AG10803 (cell line): ENCODE measurements around the gene EGFL7.

ENCODE experiments used
- DNase-seq: peaks from one replicate; pipeline ENCODE4 v3.0.0; 2010; ENCODE audit warnings: low read depth
- H3K4me3 ChIP-seq: 2 replicates; pipeline ENCODE4 v1.5.1; 2011; ENCODE audit warnings: mild to moderate bottlenecking, low read length, control low read depth
- TF ChIP-seq, protein P1 (sequence below): conservative IDR thresholded peaks from 2 replicates; pipeline ENCODE4 v1.5.1; 2011; ENCODE audit warnings: mild to moderate bottlenecking, low read length, control low read depth, inconsistent platforms

Gene EGFL7

DNA sequence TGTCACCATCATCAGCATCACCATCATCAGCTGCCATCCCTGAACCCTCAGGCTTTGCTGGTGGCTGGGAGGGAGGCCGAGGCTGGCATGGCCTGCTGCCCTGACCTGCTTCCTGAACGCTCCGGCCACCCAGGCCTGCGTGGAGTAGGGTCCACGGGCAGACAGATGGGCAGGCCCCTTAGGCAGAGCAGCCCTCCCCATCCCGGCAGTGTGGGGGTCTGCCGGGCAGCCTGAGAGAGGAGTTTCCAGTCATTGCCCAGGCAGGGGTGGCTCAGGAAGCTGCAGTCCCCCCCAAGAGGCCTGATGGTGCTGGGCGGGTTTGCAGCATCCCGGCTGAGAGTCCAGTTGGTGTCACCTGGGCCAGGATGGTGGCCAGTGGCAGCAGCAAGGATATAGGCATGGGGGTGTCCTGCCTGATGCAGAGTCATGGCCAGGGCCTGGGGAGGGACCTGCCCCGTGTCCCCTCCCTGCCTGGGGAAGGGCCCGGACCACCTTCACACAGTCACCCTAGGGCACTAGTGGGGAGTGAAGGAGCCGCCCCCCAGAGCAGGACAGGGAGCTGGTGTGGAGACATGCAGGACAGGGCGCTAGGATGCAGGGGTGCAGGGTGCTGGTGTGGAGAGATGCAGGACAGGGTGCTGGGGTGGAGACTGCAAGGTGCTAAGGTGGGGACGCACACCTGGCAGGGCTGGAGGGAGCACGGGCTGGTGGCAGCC is 7.7 kb upstream of the EGFL7 start:
- DNase-seq: no peak
- H3K4me3 ChIP-seq: no peak overlapping the region
- TF ChIP-seq, protein P1, sequence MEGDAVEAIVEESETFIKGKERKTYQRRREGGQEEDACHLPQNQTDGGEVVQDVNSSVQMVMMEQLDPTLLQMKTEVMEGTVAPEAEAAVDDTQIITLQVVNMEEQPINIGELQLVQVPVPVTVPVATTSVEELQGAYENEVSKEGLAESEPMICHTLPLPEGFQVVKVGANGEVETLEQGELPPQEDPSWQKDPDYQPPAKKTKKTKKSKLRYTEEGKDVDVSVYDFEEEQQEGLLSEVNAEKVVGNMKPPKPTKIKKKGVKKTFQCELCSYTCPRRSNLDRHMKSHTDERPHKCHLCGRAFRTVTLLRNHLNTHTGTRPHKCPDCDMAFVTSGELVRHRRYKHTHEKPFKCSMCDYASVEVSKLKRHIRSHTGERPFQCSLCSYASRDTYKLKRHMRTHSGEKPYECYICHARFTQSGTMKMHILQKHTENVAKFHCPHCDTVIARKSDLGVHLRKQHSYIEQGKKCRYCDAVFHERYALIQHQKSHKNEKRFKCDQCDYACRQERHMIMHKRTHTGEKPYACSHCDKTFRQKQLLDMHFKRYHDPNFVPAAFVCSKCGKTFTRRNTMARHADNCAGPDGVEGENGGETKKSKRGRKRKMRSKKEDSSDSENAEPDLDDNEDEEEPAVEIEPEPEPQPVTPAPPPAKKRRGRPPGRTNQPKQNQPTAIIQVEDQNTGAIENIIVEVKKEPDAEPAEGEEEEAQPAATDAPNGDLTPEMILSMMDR: no peak

DNA sequence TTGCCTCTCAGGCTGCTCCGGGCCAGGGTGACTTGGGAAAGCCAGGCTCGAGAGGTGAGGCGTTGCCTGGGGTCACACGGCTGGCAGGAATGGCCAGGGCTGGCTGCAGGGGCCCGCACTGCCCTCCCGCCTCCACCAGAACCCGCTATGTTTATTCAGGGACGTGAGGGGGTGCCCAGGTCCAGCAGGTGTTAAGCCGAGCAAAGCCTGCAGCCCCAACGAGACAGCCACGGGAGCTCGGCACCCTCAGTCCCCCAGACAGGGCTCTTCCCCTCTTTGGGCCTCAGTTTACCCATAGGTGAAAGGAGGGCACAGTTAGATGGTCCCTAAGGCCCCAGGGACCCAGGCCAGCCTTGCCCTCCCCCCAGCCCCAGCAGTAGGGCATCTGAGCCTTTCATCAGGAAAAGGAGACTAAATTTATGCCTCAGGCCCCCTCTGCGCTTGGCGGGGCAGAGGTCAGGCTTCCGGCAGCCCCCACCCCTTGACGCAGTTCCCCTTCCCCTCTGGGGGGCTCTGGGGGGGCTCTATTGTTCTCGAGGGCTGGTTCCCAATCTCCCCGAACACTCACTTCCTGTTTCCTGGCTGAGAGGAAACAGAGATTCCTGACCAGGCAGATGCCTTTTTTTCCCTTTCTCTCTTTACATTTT is 7.1 kb upstream of the EGFL7 start:
- TF ChIP-seq, protein P1: no peak
- H3K4me3 ChIP-seq: no peak overlapping the region
- DNase-seq: no peak

DNA sequence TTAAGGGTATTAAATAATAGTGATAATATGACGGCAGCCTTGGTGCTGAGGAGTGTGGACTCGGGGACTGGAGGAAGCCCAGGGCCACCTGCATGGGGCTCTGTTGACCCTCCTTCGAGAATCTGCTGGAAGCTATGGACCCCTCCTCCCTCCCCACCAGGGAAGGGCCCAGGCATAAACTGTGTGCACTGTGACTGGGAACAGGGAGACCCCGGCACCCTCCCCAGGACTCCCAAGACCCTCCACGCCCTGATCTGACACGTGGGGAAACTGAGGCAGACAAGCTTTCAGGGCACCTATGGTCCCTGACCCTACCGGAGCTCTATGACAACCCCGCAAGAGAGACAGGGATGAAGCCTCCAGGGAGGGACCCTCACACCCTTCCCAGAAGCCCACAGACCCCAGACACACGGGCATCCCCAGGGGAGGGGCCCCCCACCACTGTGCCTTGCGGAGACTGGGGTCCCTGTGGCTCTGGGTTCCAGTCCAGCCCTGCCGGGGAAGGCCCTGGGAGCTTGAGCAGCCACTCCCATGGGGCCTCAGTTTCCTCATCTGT is 6.5 kb upstream of the EGFL7 start:
- TF ChIP-seq, protein P1: no peak
- no peak overlapping the region for H3K4me3 ChIP-seq
- DNase-seq: no peak

DNA sequence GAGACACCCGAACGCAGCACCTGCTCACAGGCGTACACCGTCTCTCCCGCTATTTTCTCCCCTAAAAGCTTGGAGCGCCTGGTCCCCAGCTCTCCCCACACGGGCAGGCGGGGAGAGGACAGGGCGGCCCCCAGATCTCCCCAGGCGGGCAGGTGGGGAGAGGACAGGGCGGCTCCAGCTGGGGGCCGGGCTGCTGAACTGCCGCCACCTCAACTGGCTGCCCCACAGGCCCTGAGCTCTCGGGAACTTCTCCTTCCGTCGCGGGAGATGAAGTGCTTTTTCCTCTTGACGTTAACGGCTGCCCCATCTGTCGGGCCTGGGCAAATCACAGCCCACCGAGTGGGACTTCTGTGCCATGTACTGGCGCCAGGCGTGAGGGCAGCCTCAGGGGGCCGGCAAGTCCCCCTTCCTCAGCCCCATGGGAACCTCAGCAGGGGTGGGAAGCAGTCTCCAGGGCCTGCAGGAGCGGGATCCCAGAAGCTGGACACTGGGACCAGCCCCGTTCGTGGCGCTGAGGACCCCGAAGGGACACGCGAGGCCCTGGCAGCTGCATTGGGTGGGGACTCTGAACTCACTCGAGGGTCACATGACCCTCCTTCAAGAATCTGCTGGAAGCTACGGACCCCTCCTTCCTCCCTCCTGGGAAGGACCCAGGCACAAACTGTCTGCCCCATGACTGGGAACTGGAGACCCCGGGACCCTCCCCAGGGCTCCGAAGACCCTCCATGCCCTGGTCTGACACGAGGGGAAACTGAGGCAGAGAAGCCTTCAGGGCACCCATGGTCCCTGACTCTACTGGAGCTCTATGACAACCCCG is 5.7 kb upstream of the EGFL7 start:
- no peak for DNase-seq
- TF ChIP-seq, protein P1: no peak

DNA sequence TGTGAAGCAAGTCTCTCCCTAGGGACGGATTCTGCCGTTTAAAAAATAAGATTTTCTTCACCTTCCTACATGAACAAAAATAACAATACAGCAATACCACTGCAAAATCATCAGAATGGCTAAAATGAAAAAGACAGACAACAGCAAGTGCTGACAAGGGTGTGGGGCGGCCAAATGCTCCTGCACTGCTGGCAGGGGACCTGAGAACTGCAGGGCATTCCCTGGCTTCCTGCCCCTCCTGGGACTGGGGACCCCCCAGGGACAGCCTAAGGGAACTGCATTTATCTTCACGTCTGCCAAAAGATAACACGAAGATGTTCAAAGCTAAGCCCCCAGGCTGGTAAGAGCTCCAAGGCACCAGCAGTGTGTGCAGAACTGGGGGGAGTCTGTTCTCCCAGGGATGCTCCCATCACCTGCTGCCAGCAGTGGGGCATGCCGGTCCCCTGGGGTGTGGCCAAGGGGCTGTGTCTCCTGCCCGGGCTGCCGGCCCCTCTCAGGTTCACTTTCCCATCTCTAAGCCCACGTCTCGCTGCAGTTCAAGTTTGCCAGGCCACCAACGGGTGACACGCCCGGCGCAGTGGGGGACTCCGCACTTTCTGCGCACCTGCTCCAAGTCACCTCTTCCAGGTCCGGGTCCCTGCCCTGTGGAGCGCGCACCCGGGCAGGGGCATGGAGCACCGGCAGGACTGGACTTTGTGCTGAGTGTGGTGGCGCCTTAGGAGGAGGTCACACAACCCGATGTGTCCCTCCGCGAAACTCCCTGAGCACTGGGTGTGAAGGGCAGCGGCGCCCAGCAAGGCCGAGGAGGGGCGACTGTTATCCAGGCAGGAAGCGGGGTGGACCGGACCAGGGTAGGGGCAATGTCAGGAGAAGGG is 4.5 kb upstream of the EGFL7 start:
- DNase-seq: no peak
- TF ChIP-seq, protein P1: no peak
- no peak overlapping the region for H3K4me3 ChIP-seq

More for the DNA sequence above, 5.7 kb upstream of the EGFL7 start:
- no peak overlapping the region for H3K4me3 ChIP-seq

DNA sequence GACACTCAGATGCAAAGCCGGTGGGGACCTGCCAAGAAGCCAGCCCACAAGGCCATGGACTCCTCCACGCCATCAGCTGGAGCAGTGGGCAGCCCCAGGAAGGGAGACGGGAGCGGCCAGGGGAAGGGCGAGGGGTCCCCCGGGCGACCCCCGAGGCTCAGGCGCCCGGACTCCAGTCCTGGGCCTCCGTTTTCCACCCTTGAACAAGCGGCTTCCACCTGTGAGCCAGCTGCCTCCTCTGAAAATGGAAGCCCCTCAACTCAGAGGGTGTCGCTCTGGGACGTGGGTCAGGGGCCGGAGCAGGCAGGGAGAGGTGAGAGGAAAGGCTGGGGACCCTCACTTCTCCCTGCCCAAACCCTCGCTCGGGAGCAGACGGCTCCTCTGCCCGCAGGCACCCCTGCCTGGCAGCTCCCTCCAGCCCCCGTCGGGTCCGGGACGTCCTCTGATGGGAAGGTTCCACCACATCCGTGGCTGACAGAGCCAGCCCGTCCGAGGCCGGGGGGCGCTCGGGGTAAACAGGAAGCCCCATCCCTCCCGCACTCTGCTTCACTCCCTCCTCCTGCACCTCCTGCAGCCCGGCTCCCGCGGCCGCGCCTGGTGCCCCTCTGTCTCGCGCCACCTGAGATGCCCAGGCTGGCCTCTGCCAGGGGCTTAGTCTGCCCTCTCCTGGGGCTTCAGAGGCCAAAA is 3.7 kb upstream of the EGFL7 start:
- TF ChIP-seq, protein P1: no peak
- DNase-seq: no peak
- H3K4me3 ChIP-seq: no peak overlapping the region
